Small intestine (tissue), 7 donors: ENCODE results near the gene SERINC2. TPM values are rescaled to one million over a fixed set of nuclear protein-coding genes. Genes with fewer than 3 reads are reported as not detected.
"Not testable (repeated sequence)": the region's sequence is repeated elsewhere in the genome, so short reads cannot be mapped to it uniquely, and the experiment has no call there.

Experiments
- DNase-seq, 2 donors: peaks; one replicate each; pipeline versions ENCODE4 v3.0.0 to v3.0.0-alpha.2; 2013
- FAIRE-seq: peaks from 2 replicates; lab custom pipeline; 2012; peaks lifted over from hg19 to GRCh38; lab: Jason Lieb, UNC
- H3K27ac ChIP-seq, 3 donors: one replicate each; pipeline ENCODE4 v1.5.1; 2013; ENCODE audit warnings: low read length in 2 of 3, mild to moderate bottlenecking in 2 of 3, control low read depth in 1 of 3, inconsistent platforms in 1 of 3, low read depth in 1 of 3, moderate library complexity in 1 of 3
- H3K27me3 ChIP-seq, 3 donors: one replicate each; pipeline ENCODE4 v1.6.1; 2013; ENCODE audit warnings: low read length in 3 of 3, inconsistent platforms in 1 of 3; ENCODE audit not compliant: control insufficient read depth in 3 of 3, insufficient read depth in 3 of 3
- H3K36me3 ChIP-seq, 3 donors: one replicate each; pipeline ENCODE4 v1.6.1; 2013; ENCODE audit warnings: low read length in 3 of 3, inconsistent platforms in 1 of 3, low read depth in 1 of 3, mild to moderate bottlenecking in 1 of 3, moderate library complexity in 1 of 3; ENCODE audit not compliant: control insufficient read depth in 3 of 3, insufficient read depth in 2 of 3
- H3K4me1 ChIP-seq, 3 donors: one replicate each; pipeline ENCODE4 v1.6.1; 2013; ENCODE audit warnings: low read length in 2 of 3, inconsistent platforms in 1 of 3, low read depth in 1 of 3, mild to moderate bottlenecking in 1 of 3, moderate library complexity in 1 of 3; ENCODE audit not compliant: control insufficient read depth in 3 of 3, insufficient read depth in 2 of 3
- H3K4me3 ChIP-seq, 3 donors: one replicate each; pipeline ENCODE4 v1.5.1; 2013; ENCODE audit warnings: low read length in 3 of 3, control low read depth in 1 of 3, inconsistent platforms in 1 of 3, low read depth in 1 of 3, mild to moderate bottlenecking in 1 of 3, moderate library complexity in 1 of 3
- H3K9me3 ChIP-seq, 2 donors: one replicate each; pipeline ENCODE4 v1.6.1; 2013; ENCODE audit warnings: low read depth in 1 of 2, low read length in 1 of 2; ENCODE audit not compliant: control insufficient read depth in 2 of 2, insufficient read depth in 1 of 2
- WGBS, 3 donors: extraction: QIAGEN DNeasy Blood & Tissue Kit; methylation state at CpG; one replicate each; pipeline ENCODE4 v1.1.7; 2013; 5-methylcytosine and 5-hydroxymethylcytosine counted together
- polyA plus RNA-seq, 4 donors: library from polyadenylated mRNA; stranded (reverse) in 3 of 4; unstranded in 1 of 4; fragments of 200-250 nt in 3 of 4; fragments of 120-200 nt in 1 of 4; gene quantifications; one replicate each; pipeline versions ENCODE4 v1.2.1 to v1.2.3, GENCODE V29; 2013
- donor health status: healthy with polysubstance abuse.
- donor health status: control.
- donor health status: control.
- donor health status: Bipolar disorder and iron deficiency.
- donor health status: healthy.

SERINC2 gene
- polyA plus RNA-seq, 4 donors, result 54.7 to 179 (median 102) TPM

DNA sequence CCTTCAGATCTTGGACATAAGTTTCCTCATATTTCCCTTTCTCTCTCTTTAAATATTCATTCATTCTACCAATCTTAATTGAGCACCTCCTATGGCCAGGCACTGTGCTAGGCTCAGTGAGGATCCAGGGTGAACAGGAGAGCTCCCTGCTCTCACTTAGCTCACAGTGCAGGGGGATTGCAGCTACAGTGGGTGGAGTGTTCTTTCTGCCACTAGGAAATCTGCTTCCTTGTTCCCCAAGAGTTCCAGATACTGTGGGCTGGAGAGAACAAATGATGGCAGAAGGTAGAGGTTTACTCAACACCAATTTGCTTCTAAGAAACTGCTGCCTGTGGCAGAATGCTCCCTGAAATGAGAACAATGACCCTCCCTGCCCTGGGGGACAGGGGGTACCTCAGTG lies 35.0 kb upstream of the SERINC2 start:
- DNase-seq, result no peak
- Histone ChIP-seq H3K4me1 (peaks cover under 1 to 53% (median 2%) of the 10 kb centered on the region in 3 donors), H3K36me3 (peaks cover 0 to 3% (median 0%) of the 10 kb centered on the region in 3 donors), H3K9me3 (no peaks in the 10 kb centered on the region), H3K4me3 (no peak overlapping the region), H3K27ac (no peak overlapping the region), H3K27me3 (no peaks in the 10 kb centered on the region)
- no peak for FAIRE-seq

- Histone ChIP-seq H3K27ac (no peak overlapping the region), H3K4me1 (peaks cover 0 to 34% (median 2%) of the 10 kb centered on the region in 3 donors), H3K4me3 (no peak overlapping the region), H3K9me3 (no peaks in the 10 kb centered on the region), H3K27me3 (no peaks in the 10 kb centered on the region), H3K36me3 (peaks cover 0 to 3% (median 0%) of the 10 kb centered on the region in 3 donors)
- FAIRE-seq, result no peak
- 81 to 92% (median 91%) methylated on average over 3 of the region's 3 CpGs for WGBS, 3 donors
- DNase-seq, result no peak
These were observed 32.8 kb upstream of the SERINC2 start for GRCh38 chr1:31380181-31380580.

DNA sequence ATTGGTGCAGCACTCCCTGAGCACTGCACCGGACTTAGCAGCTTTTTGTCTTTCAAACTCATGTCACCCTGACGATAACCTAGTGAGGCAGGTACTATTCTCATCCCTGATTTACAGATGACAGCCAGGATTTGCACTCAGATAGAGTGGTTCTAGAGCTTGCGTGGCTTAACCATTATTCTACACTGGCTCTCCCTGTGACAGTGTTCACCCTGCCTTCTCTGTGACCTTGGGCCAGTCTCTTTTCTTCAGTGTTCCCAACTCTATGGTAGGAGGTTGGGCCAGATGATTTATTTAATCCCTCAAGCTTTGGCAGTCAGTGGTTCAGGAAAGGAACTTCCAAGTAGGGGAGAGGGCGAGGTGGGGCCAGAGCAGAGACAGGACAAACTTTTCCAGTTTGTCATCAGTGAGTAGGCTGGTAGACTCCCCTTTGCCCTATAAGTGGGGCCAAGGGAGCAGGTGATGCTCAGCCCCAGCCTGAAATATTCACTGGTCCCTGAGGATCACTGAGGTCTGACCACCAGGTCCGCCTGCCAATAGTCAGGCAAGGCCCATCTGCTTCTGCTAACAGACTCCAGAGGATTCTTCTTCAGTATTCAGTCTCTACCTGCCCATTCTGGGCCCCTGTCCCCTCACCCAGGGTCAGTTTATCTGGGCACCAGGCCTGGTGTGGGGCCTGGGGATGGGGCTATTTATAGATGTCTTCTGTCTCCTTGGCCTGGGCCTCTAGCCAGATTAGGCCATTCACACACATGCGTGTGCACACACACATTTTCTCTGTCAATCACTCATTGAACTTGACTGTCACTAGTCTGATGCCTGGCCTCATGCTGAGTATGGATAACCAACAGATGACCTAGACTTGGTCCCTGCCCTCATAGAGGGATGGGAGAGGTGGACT lies 31.4 kb upstream of the SERINC2 start:
- 68 to 82% (median 72%) methylated on average over 6 of the region's 6 CpGs for WGBS, 3 donors
- H3K36me3 ChIP-seq, result peaks cover 0 to 3% (median 0%) of the 10 kb centered on the region in 3 donors
- no peak overlapping the region for H3K4me3 ChIP-seq
- peaks cover 0 to 25% (median 2%) of the 10 kb centered on the region in 3 donors for H3K4me1 ChIP-seq
- no peaks in the 10 kb centered on the region for H3K9me3 ChIP-seq
- DNase-seq (no peak), FAIRE-seq (no peak)
- H3K27ac ChIP-seq, result no peak overlapping the region
- no peaks in the 10 kb centered on the region for H3K27me3 ChIP-seq

DNA sequence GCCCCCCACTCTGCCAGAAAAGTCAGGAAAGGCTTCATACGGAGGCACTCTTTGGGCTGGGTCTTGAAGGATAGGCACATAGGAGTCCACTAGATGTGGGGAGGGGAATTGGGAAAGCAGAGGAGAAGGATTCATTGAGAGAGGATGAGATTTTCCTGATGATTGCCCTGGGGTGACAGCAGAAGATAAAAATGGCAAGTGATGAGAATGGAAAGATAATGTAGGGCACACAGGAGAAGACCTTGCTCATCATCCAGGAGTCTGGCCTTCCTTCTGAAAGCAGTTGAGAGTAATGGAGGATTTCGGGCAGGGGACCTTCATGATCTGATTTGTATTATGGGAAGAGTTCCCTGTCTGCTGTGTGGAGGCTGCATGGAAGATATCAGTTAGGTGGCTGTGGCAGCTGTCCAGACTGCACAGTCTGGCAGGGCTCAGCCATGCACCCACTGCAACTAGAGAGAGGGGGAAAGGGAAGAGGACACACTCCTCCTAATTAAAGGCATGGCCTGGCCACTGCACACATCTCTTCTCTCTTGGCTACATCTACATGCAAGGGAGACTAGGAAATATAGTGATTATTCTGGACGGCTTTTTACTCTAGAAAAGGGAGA lies 30.5 kb upstream of the SERINC2 start:
- 83 to 92% (median 87%) methylated on average over 3 of the region's 3 CpGs for WGBS, 3 donors
- FAIRE-seq, result no peak
- Histone ChIP-seq H3K4me3 (no peak overlapping the region), H3K36me3 (peaks cover 0 to 3% (median 0%) of the 10 kb centered on the region in 3 donors), H3K9me3 (no peaks in the 10 kb centered on the region), H3K27me3 (no peaks in the 10 kb centered on the region), H3K27ac (no peak overlapping the region), H3K4me1 (peaks cover 0 to 17% (median 0%) of the 10 kb centered on the region in 3 donors)
- no peak for DNase-seq

DNA sequence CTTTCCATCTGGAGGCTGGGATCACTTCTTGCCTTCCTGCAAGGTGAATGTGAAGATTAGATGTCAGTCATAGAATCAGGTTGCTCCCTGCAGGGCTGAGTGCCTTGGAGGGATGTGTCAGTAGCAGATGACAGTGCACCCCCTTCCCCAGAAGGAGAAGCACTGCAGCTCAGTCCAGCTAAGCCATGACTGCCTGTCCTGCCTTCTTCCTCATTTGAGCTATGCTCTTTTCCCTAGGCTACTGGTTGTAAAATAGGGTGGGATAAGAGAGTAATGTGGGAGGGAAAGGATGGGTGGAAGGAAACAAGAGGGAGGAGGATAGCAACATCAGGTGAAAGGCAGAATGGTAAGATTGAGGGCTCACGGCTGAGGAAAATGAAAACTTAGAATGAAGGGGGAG lies 29.0 kb upstream of the SERINC2 start:
- H3K27me3 ChIP-seq, result no peaks in the 10 kb centered on the region
- no peak for DNase-seq
- 79 to 84% (median 82%) methylated on average over 1 of the region's 1 CpG for WGBS, 3 donors

GRCh38 chr1:31386576-31387243 lies 26.3 kb upstream of the SERINC2 start:
- H3K4me1 ChIP-seq, result peaks cover 0 to 30% (median 3%) of the 10 kb centered on the region in 3 donors
- H3K27me3 ChIP-seq, FAIRE-seq, DNase-seq, H3K9me3 ChIP-seq, H3K27ac ChIP-seq, H3K4me3 ChIP-seq, H3K36me3 ChIP-seq: not testable (repeated sequence)
- 62 to 73% (median 71%) methylated on average over 8 of the region's 8 CpGs for WGBS, 3 donors

More for the DNA sequence above, 29.0 kb upstream of the SERINC2 start:
- FAIRE-seq, result no peak
- Histone ChIP-seq H3K36me3 (peaks cover 0 to 3% (median 0%) of the 10 kb centered on the region in 3 donors), H3K4me1 (peaks cover 0 to 17% (median 0%) of the 10 kb centered on the region in 3 donors), H3K9me3 (no peaks in the 10 kb centered on the region), H3K27ac (no peak overlapping the region), H3K4me3 (no peak overlapping the region)

GRCh38 chr1:31387612-31388011 lies 25.4 kb upstream of the SERINC2 start:
- Histone ChIP-seq H3K27me3 (no peaks in the 10 kb centered on the region), H3K9me3 (no peaks in the 10 kb centered on the region), H3K4me3 (no peak overlapping the region), H3K27ac (no peak overlapping the region), H3K36me3 (no peaks in the 10 kb centered on the region), H3K4me1 (peaks cover 0 to 25% (median 3%) of the 10 kb centered on the region in 3 donors)
- FAIRE-seq (no peak), DNase-seq (no peak)
- WGBS, 3 donors, result 71 to 74% (median 72%) methylated on average over 10 of the region's 10 CpGs

DNA sequence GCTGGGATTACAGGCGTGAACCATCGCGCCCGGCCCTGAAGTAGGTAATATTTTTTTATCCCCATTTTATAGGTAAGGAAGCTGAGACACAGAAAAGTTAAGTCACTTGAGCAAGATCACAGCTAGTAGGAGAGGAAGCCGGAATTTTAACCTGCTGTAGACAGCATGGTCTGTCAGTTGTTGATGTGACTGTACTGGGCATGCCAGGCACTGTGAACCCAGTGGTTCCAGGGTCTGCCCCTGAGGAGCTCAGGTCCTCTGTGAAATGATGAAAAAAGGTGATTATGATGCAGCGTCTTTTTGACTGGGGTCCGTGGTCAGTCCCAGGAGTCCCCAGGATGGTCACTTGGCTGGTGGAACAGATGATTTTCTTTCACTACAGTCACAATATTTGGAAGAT lies 23.4 kb upstream of the SERINC2 start:
- H3K9me3 ChIP-seq, result no peaks in the 10 kb centered on the region
- FAIRE-seq, result no peak
- H3K27me3 ChIP-seq, result no peaks in the 10 kb centered on the region
- DNase-seq, result no peak
- no peak overlapping the region for H3K4me3 ChIP-seq
- peaks cover 0 to 33% (median 3%) of the 10 kb centered on the region in 3 donors for H3K4me1 ChIP-seq
- peak overlapping the region in 2 of 3 donors; percentile 18 to 88 for H3K27ac ChIP-seq
- 70 to 84% (median 79%) methylated on average over 7 of the region's 7 CpGs for WGBS, 3 donors
- no peaks in the 10 kb centered on the region for H3K36me3 ChIP-seq
